ENCODE measurements around the gene TC2N.

DNA sequence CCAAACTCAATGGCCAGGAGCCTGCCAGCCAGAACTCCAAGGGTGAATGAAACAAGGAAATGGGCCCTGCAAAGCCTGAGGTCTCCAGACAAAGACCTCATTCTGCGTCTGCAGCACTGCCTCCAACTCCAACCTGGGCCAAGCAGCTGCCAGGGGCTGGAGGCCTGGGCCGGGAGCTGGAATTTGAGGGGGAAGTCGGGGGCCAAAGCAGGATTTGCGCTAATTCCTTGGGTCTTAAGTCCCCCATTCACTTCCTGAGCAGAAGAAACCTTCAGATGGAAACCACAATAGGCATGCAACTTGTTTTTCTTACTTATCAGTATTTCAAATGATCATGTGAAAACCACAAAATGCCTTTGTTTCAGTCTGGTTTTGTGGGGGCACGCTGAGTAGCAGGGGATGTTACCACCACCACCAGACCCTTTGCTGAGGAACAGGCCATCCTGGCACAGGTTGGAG lies 23.0 kb upstream of the TC2N start:
- TF ChIP-seq, protein P1, sequence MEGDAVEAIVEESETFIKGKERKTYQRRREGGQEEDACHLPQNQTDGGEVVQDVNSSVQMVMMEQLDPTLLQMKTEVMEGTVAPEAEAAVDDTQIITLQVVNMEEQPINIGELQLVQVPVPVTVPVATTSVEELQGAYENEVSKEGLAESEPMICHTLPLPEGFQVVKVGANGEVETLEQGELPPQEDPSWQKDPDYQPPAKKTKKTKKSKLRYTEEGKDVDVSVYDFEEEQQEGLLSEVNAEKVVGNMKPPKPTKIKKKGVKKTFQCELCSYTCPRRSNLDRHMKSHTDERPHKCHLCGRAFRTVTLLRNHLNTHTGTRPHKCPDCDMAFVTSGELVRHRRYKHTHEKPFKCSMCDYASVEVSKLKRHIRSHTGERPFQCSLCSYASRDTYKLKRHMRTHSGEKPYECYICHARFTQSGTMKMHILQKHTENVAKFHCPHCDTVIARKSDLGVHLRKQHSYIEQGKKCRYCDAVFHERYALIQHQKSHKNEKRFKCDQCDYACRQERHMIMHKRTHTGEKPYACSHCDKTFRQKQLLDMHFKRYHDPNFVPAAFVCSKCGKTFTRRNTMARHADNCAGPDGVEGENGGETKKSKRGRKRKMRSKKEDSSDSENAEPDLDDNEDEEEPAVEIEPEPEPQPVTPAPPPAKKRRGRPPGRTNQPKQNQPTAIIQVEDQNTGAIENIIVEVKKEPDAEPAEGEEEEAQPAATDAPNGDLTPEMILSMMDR (IDR thresholded peaks at IDR 0.05) = no peak
- TF ChIP-seq POLR2A (IDR thresholded peaks at IDR 0.05) = no peak

All from adrenal gland (tissue), 5 donors.